Measurements from ENCODE around the gene TRHDE. TPM values are rescaled to one million over a fixed set of nuclear protein-coding genes. Genes with fewer than 3 reads are reported as not detected.

TRHDE gene
- total and polyA plus RNA-seq, 2 donors from 2014 or later: 1.6 to 18.6 TPM

DNA sequence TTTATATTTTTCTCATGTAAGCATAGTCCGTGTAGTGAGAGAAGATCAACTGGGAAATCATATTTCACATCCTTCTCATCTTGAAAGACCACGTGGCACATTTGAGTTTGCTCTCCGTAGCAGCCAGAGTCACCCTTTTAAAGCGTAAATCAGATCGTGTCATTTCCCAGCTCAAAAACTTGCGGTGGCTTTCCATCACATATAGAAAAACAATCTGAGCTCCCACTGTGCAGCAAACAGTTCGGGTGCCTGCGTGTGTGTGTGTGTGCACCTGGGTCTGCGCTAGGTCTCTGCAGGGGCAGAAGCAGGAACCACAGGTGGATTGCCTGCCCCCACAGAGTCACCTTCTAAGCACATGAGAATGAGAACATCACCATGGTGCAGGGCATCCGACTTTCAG lies 338.2 kb downstream of the TRHDE start:
- H3K27ac ChIP-seq (ENCODE audit: low read depth in 2 of 2, low read length in 2 of 2): no peak overlapping the region
- TF ChIP-seq, protein P1, sequence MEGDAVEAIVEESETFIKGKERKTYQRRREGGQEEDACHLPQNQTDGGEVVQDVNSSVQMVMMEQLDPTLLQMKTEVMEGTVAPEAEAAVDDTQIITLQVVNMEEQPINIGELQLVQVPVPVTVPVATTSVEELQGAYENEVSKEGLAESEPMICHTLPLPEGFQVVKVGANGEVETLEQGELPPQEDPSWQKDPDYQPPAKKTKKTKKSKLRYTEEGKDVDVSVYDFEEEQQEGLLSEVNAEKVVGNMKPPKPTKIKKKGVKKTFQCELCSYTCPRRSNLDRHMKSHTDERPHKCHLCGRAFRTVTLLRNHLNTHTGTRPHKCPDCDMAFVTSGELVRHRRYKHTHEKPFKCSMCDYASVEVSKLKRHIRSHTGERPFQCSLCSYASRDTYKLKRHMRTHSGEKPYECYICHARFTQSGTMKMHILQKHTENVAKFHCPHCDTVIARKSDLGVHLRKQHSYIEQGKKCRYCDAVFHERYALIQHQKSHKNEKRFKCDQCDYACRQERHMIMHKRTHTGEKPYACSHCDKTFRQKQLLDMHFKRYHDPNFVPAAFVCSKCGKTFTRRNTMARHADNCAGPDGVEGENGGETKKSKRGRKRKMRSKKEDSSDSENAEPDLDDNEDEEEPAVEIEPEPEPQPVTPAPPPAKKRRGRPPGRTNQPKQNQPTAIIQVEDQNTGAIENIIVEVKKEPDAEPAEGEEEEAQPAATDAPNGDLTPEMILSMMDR (IDR thresholded peaks at IDR 0.05; ENCODE audit: borderline replicate concordance, extremely low read depth, insufficient read depth): no peak
- H3K27me3 ChIP-seq (ENCODE audit: control insufficient read depth, insufficient read depth, low read length): no peaks in the 10 kb centered on the region
- no peak for DNase-seq
- H3K4me3 ChIP-seq (ENCODE audit: low read length in 3 of 3): no peak overlapping the region
- H3K4me1 ChIP-seq (ENCODE audit: control insufficient read depth in 2 of 3, insufficient read depth in 2 of 3, low read depth in 1 of 3, low read length in 3 of 3): no peaks in the 10 kb centered on the region
- H3K9me3 ChIP-seq (ENCODE audit: control insufficient read depth in 2 of 3, insufficient read depth in 1 of 3, low read length in 3 of 3): no peaks in the 10 kb centered on the region
- intact Hi-C loops (cut with DNase I): no loop called here
- H3K9ac ChIP-seq (ENCODE audit: low read length in 3 of 3): no peak overlapping the region
- no peaks in the 10 kb centered on the region for H3K36me3 ChIP-seq (ENCODE audit: control insufficient read depth in 2 of 3, insufficient read depth in 3 of 3, low read length in 3 of 3)
- no peak for FAIRE-seq

DNA sequence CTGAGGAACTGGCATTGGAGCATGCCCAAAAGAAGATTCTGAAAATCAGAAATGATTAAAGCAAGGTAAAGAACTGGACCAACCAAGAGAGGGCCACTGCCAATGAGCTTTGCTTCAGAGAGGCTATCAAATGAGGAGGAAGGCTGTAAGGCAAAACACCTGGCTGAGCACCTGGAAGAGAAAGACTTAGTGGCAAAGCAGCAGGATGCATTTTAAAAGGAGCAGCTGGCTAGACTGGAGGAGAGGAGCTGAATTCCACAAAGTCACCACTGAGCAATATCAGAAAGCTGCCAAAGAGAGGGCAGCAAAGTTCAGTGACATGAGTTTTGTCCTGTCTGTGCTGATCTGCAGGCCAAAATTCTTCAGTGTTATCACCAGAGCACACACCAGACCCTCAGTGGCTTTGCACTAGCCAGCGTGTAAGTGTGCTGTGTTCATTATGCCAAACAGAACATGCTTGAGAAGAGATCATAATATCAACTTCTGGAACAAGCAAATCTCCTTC lies 338.7 kb downstream of the TRHDE start:
- Histone ChIP-seq H3K9ac (ENCODE audit: low read length in 3 of 3) (no peak overlapping the region), H3K4me3 (ENCODE audit: low read length in 3 of 3) (no peak overlapping the region), H3K4me1 (ENCODE audit: control insufficient read depth in 2 of 3, insufficient read depth in 2 of 3, low read depth in 1 of 3, low read length in 3 of 3) (no peaks in the 10 kb centered on the region), H3K27me3 (ENCODE audit: control insufficient read depth, insufficient read depth, low read length) (no peaks in the 10 kb centered on the region), H3K9me3 (ENCODE audit: control insufficient read depth in 2 of 3, insufficient read depth in 1 of 3, low read length in 3 of 3) (no peaks in the 10 kb centered on the region), H3K36me3 (ENCODE audit: control insufficient read depth in 2 of 3, insufficient read depth in 3 of 3, low read length in 3 of 3) (no peaks in the 10 kb centered on the region), H3K27ac (ENCODE audit: low read depth in 2 of 2, low read length in 2 of 2) (no peak overlapping the region)
- intact Hi-C loops (cut with DNase I): no loop called here
- no peak for FAIRE-seq
- TF ChIP-seq, protein P1 (IDR thresholded peaks at IDR 0.05; ENCODE audit: borderline replicate concordance, extremely low read depth, insufficient read depth): no peak
- DNase-seq: no peak

DNA sequence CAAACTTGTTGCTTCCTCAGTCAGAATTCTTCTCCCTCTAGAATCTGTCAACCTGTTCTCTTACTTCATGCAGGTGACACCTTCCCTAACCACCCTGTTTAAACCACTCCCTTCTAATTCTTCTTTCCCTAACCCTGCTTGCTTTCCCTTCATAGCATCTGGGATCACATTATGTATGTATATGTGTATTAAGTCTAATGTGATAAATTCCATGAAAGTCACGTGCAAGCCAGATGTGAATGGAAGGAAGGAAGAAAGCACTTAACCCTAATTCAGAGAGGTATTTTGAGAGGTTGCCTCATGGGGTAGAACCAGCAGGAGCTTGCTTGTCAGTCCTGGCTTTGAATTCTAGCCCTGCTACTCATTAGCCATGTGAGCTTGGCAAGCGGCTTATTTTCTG lies 340.0 kb downstream of the TRHDE start:
- FAIRE-seq (no peak), DNase-seq (no peak)
- Histone ChIP-seq H3K27me3 (ENCODE audit: control insufficient read depth, insufficient read depth, low read length) (no peaks in the 10 kb centered on the region), H3K27ac (ENCODE audit: low read depth in 2 of 2, low read length in 2 of 2) (no peak overlapping the region), H3K9me3 (ENCODE audit: control insufficient read depth in 2 of 3, insufficient read depth in 1 of 3, low read length in 3 of 3) (no peaks in the 10 kb centered on the region), H3K4me3 (ENCODE audit: low read length in 3 of 3) (no peak overlapping the region), H3K4me1 (ENCODE audit: control insufficient read depth in 2 of 3, insufficient read depth in 2 of 3, low read depth in 1 of 3, low read length in 3 of 3) (no peaks in the 10 kb centered on the region), H3K9ac (ENCODE audit: low read length in 3 of 3) (no peak overlapping the region), H3K36me3 (ENCODE audit: control insufficient read depth in 2 of 3, insufficient read depth in 3 of 3, low read length in 3 of 3) (no peaks in the 10 kb centered on the region)
- TF ChIP-seq, protein P1 (IDR thresholded peaks at IDR 0.05; ENCODE audit: borderline replicate concordance, extremely low read depth, insufficient read depth): no peak
- intact Hi-C loops (cut with DNase I): no loop called here

DNA sequence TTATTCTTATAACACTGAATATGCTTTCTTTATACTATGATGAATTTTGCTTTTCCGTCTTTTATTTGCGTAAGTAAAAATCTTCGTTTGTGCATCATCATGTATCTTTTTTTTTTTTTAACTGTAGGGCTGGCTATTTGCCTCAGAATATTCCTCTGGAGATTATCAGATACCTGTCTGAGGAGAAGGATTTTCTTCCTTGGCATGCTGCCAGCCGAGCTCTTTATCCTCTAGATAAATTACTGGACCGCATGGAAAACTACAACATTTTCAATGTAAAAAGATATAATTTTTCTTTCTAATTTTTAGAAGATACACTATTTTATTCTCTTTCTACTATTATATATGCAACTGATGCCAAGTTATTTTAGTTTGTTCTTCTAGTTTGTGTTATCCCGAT lies 346.6 kb downstream of the TRHDE start:
- TF ChIP-seq, protein P1 (IDR thresholded peaks at IDR 0.05; ENCODE audit: borderline replicate concordance, extremely low read depth, insufficient read depth): no peak
- FAIRE-seq (no peak), DNase-seq (no peak)
- Histone ChIP-seq H3K9ac (ENCODE audit: low read length in 3 of 3) (no peak overlapping the region), H3K36me3 (ENCODE audit: control insufficient read depth in 2 of 3, insufficient read depth in 3 of 3, low read length in 3 of 3) (no peaks in the 10 kb centered on the region), H3K27me3 (ENCODE audit: control insufficient read depth, insufficient read depth, low read length) (no peaks in the 10 kb centered on the region), H3K9me3 (ENCODE audit: control insufficient read depth in 2 of 3, insufficient read depth in 1 of 3, low read length in 3 of 3) (no peaks in the 10 kb centered on the region), H3K4me1 (ENCODE audit: control insufficient read depth in 2 of 3, insufficient read depth in 2 of 3, low read depth in 1 of 3, low read length in 3 of 3) (peaks cover 0 to 4% (median 0%) of the 10 kb centered on the region in 3 donors), H3K27ac (ENCODE audit: low read depth in 2 of 2, low read length in 2 of 2) (no peak overlapping the region), H3K4me3 (ENCODE audit: low read length in 3 of 3) (no peak overlapping the region)
- intact Hi-C loops (cut with DNase I): no loop called here
